Right ventricle myocardium superior (tissue), 1 donor: ENCODE results near the gene ZIC3. TPM values are rescaled to one million over a fixed set of nuclear protein-coding genes. Genes with fewer than 3 reads are reported as not detected.

Experiments used
- ATAC-seq: fragments of 200-7000 bp; cut with Tn5 transposase; one replicate; pipeline ENCODE4 v1.9.1; 2020; ENCODE audit warnings: mild to moderate bottlenecking; ENCODE audit not compliant: poor library complexity
- DNase-seq: peaks from one replicate; pipeline ENCODE4 v3.0.0-alpha.2; 2020
- intact Hi-C: fragments of 100-400 bp; cut with DNase I; formaldehyde crosslinking; loops from one replicate; pipeline ENCODE4 v1.11.2; 2022
- total RNA-seq: library from RNA; stranded (reverse); fragmentation: NEBNext Ultra II Directional; extraction: Animal tissue kit (Norgen Biotek cat#: 25700); gene quantifications from one replicate; pipeline ENCODE4 v1.2.1, GENCODE V29; 2021
- donor health status: DM: no; HTN: yes; CAD: no; lungs with severe emphysema.

The ZIC3 gene
- total RNA-seq, 1 donor from 2014 or later = not detected

DNA sequence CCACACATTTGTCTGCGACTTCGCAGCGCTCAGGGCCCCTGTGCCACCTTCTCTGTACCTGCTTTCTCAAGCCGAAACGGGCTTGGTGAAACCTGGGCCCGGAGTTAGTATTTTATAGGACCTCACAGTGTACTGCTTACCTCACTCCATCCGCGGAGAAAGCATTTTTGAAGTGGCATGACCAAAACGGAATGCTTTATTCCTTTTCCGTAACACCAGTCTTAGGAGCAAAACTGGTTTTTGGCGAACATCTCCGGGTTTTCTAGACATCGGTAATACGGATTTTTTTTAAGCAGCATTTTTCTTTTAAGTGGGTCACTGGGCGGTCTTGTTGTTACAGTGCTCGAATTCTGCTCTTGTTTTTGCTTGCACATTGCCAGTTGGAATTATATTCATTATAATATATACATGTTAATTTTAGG lies 3.6 kb downstream of the ZIC3 start:
- DNase-seq (no peak), ATAC-seq (no peak)
- intact Hi-C loops = no loop called here

DNA sequence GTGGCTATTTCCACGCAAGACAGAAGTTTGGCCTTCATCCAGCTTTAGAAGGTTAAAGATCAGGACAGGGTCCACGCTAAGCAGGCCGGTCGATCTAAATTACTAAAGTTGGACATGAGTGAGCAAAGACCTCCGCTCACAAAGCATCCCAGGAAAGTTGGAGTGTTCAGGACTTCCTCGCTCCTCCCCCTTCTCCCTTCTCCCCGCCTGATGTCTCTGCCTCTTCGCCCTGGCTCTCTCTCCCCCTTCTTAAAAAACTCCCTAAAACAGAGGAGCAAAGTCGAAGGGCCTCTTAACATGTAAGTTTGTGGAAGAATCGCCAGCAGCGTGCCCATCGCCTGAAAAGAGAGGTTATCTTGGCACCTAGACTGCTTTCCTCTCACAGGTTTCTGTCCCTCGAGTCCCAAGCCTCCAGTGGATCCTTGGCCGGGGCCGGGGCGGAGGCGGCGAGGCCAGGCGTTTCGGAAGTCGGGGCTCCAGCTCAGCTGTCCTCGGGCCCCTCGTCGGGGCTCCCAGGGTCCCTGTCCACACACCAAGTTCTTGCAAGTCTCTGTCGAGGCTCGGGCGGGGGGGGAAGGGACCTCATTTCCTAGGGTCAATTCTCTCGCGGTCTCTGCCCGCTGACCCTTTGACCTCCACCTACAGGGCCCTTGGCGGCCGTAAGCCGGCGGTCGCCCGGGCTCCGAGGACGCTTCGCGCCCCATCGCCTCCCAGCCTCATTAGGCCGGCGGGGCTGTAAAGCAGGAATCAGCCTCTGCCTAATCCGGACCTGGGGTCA lies 7.6 kb downstream of the ZIC3 start:
- intact Hi-C loops = no loop called here
- ATAC-seq (no peak), DNase-seq (no peak)

DNA sequence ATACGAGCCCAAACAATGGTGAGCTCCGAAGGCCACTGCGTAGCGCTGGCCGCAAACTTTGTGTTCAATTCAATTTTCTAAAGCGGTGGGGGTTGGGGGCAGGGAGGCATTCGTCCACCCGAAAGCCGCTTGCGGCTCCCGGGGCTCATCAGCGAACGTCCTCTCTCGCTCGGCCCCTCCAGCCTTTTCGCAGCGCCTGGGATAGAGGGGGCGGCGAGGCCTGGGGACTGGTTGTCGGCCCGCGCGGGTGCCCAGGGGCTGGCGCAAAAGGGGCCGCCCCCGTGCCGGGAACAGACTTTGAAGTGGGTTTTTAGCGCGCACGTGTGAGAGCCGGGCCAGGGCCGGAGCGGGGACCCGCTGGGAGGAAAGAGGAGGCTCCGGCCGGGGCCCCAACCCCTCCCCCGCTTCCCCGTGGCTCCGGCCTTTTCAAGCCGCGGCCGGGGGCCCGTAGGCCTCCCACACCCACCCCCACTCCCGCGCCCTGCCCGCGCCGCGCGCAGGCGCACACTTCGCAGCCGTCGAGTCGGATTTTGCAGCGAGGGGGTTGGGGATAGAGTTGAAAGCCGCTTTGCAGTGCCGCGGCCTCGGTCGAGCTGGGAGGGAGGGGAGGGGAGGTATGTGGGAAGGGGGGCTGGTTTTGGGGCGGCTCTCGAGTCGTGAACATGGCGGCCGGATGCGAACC lies 8.3 kb downstream of the ZIC3 start:
- no peak for ATAC-seq
- no peak for DNase-seq
- intact Hi-C loops = no loop called here

GRCh38 chrX:137574784-137575293 lies 8.9 kb downstream of the ZIC3 start:
- intact Hi-C loops = no loop called here
- DNase-seq (no peak), ATAC-seq (no peak)

GRCh38 chrX:137575596-137576255 lies 9.8 kb downstream of the ZIC3 start:
- ATAC-seq = no peak
- no peak for DNase-seq
- intact Hi-C loops = no loop called here

- intact Hi-C loops = no loop called here
- ATAC-seq (no peak), DNase-seq (no peak)
Measured at GRCh38 chrX:137587151-137587550, 21.2 kb downstream of the ZIC3 start.

DNA sequence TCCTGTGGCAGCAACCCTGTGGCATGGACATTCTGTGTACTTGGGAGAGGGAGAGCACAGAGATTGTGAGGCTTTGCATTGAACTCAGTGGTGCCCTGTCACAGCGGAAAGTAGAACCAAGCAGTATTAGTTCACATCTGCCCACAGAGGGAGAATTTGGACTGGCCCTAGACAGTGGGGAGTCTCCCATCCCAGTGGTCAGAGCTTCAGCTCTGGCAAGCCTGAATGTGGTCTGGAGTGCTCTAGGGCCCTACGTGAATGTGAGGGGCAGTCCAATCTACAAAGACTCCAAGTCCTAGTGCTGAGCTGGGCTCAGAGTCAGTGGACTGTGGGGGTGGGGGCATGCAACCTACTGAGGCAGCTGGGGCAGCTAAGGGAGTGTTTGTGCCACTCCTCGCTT lies 34.8 kb downstream of the ZIC3 start:
- no peak for DNase-seq
- intact Hi-C loops = no loop called here
- no peak for ATAC-seq
